Mesothelial cell of epicardium (in vitro differentiated cells): ENCODE data around the gene IL21R. TPM values are rescaled to one million over a fixed set of nuclear protein-coding genes. Genes with fewer than 3 reads are reported as not detected.

Experiments used
- DNase-seq, 2 experiments: peaks; one replicate each; pipeline ENCODE4 v3.0.0; 2021; ENCODE audit warnings: low spot score in 2 of 2; ENCODE audit not compliant: unreplicated experiment in 2 of 2
- H3K27ac Mint-ChIP-seq: 2 replicates; pipeline ENCODE4 v1.8.0; 2021; ENCODE audit warnings: mixed read lengths
- H3K27me3 Mint-ChIP-seq: 2 replicates; pipeline ENCODE4 v1.8.0; 2021; ENCODE audit warnings: low read depth, mixed read lengths
- H3K36me3 Mint-ChIP-seq: 2 replicates; pipeline ENCODE4 v1.8.0; 2021; ENCODE audit warnings: mixed read lengths
- H3K4me1 Mint-ChIP-seq: 2 replicates; pipeline ENCODE4 v1.8.0; 2021; ENCODE audit warnings: mixed read lengths
- H3K4me3 Mint-ChIP-seq: 2 replicates; pipeline ENCODE4 v1.8.0; 2021; ENCODE audit warnings: mild to moderate bottlenecking, moderate library complexity, mixed read lengths
- H3K9me3 Mint-ChIP-seq: 2 replicates; pipeline ENCODE4 v1.8.0; 2021; ENCODE audit warnings: mixed read lengths
- total RNA-seq: library from RNA; stranded (reverse); gene quantifications from 3 replicates; pipeline ENCODE4 v1.2.1, GENCODE V29; 2021
- TF ChIP-seq, protein P1 (sequence below): fragments of 200-600 bp; sonication (generic); IDR thresholded peaks from one replicate; pipeline ENCODE4 v1.5.0; 2021; ENCODE audit warnings: antibody characterized with exemption; ENCODE audit not compliant: unreplicated experiment

The IL21R gene
- total RNA-seq, 1 donor from 2014 or later, result 0.22 TPM

DNA sequence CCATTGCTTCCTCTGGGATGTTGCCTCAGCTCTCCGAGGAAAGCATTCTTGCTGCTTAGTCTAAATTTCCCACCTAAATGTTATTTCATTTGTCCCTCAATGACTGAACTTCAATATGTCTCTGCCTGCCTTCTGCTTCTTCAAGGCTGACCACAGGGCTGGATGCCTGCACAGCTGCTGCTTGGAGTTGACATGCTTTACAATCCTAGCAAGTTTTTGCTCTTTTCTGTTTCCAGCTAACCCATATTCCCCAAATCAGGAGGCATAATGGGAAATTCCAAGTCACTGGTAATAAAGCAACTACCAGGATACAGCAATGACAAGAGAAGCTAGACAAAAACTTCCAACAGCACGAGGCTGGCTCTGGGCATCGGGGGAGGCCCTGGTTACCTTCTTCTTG lies 98.8 kb downstream of the IL21R start:
- H3K4me1 Mint-ChIP-seq, result no peaks in the 10 kb centered on the region
- no peak overlapping the region for H3K27ac Mint-ChIP-seq
- no peak overlapping the region for H3K4me3 Mint-ChIP-seq
- H3K36me3 Mint-ChIP-seq, result peaks cover 50% of the 10 kb centered on the region
- no peaks in the 10 kb centered on the region for H3K27me3 Mint-ChIP-seq
- DNase-seq, result no peak
- no peaks in the 10 kb centered on the region for H3K9me3 Mint-ChIP-seq
- TF ChIP-seq, protein P1, sequence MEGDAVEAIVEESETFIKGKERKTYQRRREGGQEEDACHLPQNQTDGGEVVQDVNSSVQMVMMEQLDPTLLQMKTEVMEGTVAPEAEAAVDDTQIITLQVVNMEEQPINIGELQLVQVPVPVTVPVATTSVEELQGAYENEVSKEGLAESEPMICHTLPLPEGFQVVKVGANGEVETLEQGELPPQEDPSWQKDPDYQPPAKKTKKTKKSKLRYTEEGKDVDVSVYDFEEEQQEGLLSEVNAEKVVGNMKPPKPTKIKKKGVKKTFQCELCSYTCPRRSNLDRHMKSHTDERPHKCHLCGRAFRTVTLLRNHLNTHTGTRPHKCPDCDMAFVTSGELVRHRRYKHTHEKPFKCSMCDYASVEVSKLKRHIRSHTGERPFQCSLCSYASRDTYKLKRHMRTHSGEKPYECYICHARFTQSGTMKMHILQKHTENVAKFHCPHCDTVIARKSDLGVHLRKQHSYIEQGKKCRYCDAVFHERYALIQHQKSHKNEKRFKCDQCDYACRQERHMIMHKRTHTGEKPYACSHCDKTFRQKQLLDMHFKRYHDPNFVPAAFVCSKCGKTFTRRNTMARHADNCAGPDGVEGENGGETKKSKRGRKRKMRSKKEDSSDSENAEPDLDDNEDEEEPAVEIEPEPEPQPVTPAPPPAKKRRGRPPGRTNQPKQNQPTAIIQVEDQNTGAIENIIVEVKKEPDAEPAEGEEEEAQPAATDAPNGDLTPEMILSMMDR, result no peak

Other genes starting within 250 kb of the IL21R start
- 8.5 to 11.8 TPM (median 9.2 TPM) in 3 replicates for gene KDM8, start 198.6 kb upstream of the IL21R start, total RNA-seq
- 25.4 to 26.6 TPM (median 25.8 TPM) in 3 replicates for gene NSMCE1, start 133.4 kb upstream of the IL21R start, total RNA-seq
- 6.4 to 8.2 TPM (median 6.8 TPM) in 3 replicates for gene IL4R, start 88.2 kb upstream of the IL21R start, total RNA-seq
- 120 to 131 TPM (median 123 TPM) in 3 replicates for gene GTF3C1, start 147.7 kb downstream of the IL21R start, total RNA-seq
- gene KATNIP, start 148.0 kb downstream of the IL21R start, total RNA-seq, result 33.7 to 38.8 TPM (median 36.5 TPM) in 3 replicates